Muscle of arm (tissue), 14 donors: ENCODE measurements around the gene LRFN5. TPM values are rescaled to one million over a fixed set of nuclear protein-coding genes. Genes with fewer than 3 reads are reported as not detected.
"Not testable (repeated sequence)": the region's sequence is repeated elsewhere in the genome, so short reads cannot be mapped to it uniquely, and the experiment has no call there.

Source experiments
- DNase-seq: peaks from one replicate; pipeline ENCODE4 v3.0.0-alpha.2; 2013
- long read RNA-seq, 11 donors: transcript quantifications; one replicate each; lab custom pipeline, GENCODE V29; 2026
- polyA plus RNA-seq, 12 donors: library from polyadenylated mRNA; unstranded; fragments of 120-200 nt; gene quantifications; one replicate each; pipeline ENCODE4 v1.2.1, GENCODE V29; 2013; ENCODE audit not compliant: insufficient read length in 12 of 12

Gene LRFN5
- polyA plus RNA-seq = 10 to 100 TPM in 3 of 12 donors, 1 to 10 TPM in 8, not detected in 1; 4.6 to 22.4 (median 8.9) TPM
- long read RNA-seq, donor 1, partial matches to known transcripts = 0 of 1 reads
- long read RNA-seq, donor 1, other reads (novel, unspliced or antisense) = 0 of 1 reads
- long read RNA-seq, donor 2, partial matches to known transcripts = 0 of 1 reads
- long read RNA-seq, donor 2, other reads (novel, unspliced or antisense) = 0 of 1 reads
- long read RNA-seq, donor 3, partial matches to known transcripts = 0 of 1 reads
- long read RNA-seq, donor 3, other reads (novel, unspliced or antisense) = 0 of 1 reads
- long read RNA-seq, donor 4 = 0 reads
- long read RNA-seq, donor 5 = 0 reads
- long read RNA-seq, donor 6 = 0 reads
- long read RNA-seq, donor 7 = 0 reads
- long read RNA-seq, donor 8 = 0 reads
- long read RNA-seq, donor 9, partial matches to known transcripts = 0 of 1 reads
- long read RNA-seq, donor 9, other reads (novel, unspliced or antisense) = 0 of 1 reads
- long read RNA-seq, donor 10, partial matches to known transcripts = 0 of 1 reads
- long read RNA-seq, donor 10, other reads (novel, unspliced or antisense) = 0 of 1 reads
- long read RNA-seq, donor 11 = 0 reads

- peak; percentile 84 for DNase-seq
Measured at GRCh38 chr14:41606532-41607303, at the start of gene LRFN5. Gene LRFN5, plus strand, starts transcription at chr14:41606876.

GRCh38 chr14:41558490-41558889 is 48.2 kb upstream of the LRFN5 start:
- DNase-seq = no peak

GRCh38 chr14:41566864-41567263 is 39.8 kb upstream of the LRFN5 start:
- DNase-seq = not testable (repeated sequence)

- no peak for DNase-seq
Measured at GRCh38 chr14:41568979-41569378, 37.7 kb upstream of the LRFN5 start.

- no peak for DNase-seq
Measured at GRCh38 chr14:41570415-41571155, 36.1 kb upstream of the LRFN5 start.

- DNase-seq = no peak
Measured at GRCh38 chr14:41586237-41586636, 20.4 kb upstream of the LRFN5 start.

GRCh38 chr14:41597647-41598046 is 9.0 kb upstream of the LRFN5 start:
- DNase-seq = no peak

GRCh38 chr14:41599805-41600385 is 6.8 kb upstream of the LRFN5 start:
- DNase-seq = not testable (repeated sequence)

GRCh38 chr14:41604721-41605531 is 1.8 kb upstream of the LRFN5 start:
- peak; percentile 87 for DNase-seq

- DNase-seq = peak; percentile 77
Measured at GRCh38 chr14:41605550-41606281, 960 bp upstream of the LRFN5 start.

- no peak for DNase-seq
Measured at GRCh38 chr14:41606282-41606531, 469 bp upstream of the LRFN5 start.

- DNase-seq = no peak
Measured at GRCh38 chr14:41607304-41607775, 664 bp downstream of the LRFN5 start.

- DNase-seq = no peak
Measured at GRCh38 chr14:41607966-41608663, 1.4 kb downstream of the LRFN5 start.

GRCh38 chr14:41608681-41609390 is 2.2 kb downstream of the LRFN5 start:
- no peak for DNase-seq

GRCh38 chr14:41609704-41610183 is 3.1 kb downstream of the LRFN5 start:
- DNase-seq = peak; percentile 89

- no peak for DNase-seq
Measured at GRCh38 chr14:41615011-41615595, 8.4 kb downstream of the LRFN5 start.

- DNase-seq = no peak
Measured at GRCh38 chr14:41623736-41624135, 17.1 kb downstream of the LRFN5 start.

GRCh38 chr14:41629876-41630275 is 23.2 kb downstream of the LRFN5 start:
- DNase-seq = no peak
